H1 (cell line): Measurements from ENCODE around the gene TKFC. TPM values are rescaled to one million over a fixed set of nuclear protein-coding genes. Genes with fewer than 3 reads are reported as not detected.

Source experiments
- CTCF ChIA-PET: fragments of 300-600 bp; sonication (Branson Sonifier 250); formaldehyde crosslinking; loops from one replicate; lab custom pipeline; 2021; ENCODE audit not compliant: partially characterized antibody; lab: Charles Lee
- POLR2A ChIA-PET: fragments of 300-600 bp; sonication (Branson Sonifier 250); formaldehyde crosslinking; loops from one replicate; lab custom pipeline; 2021; ENCODE audit warnings: inconsistent platforms; ENCODE audit not compliant: partially characterized antibody; lab: Charles Lee
- DNase-seq, 2 experiments: peaks; one replicate each; pipeline versions ENCODE4 v3.0.0 to v3.0.0-alpha.2; 2010 to 2022; ENCODE audit warnings: low spot score in 2 of 2, low read depth in 1 of 2, mixed read lengths in 1 of 2
- FAIRE-seq: peaks from 2 replicates; lab custom pipeline; 2011; peaks lifted over from hg19 to GRCh38; lab: Jason Lieb, UNC
- H2AFZ ChIP-seq: 2 replicates; pipeline ENCODE4 v1.8.1; 2012; ENCODE audit warnings: low read length, inconsistent platforms
- H2AK5ac ChIP-seq: 2 replicates; pipeline ENCODE4 v1.6.1; 2013; ENCODE audit warnings: low read depth, low read length
- H2BK120ac ChIP-seq: replicated peaks from 2 replicates; pipeline ENCODE3; 2013; ENCODE audit warnings: low read depth, low read length, inconsistent platforms
- H2BK12ac ChIP-seq: 2 replicates; pipeline ENCODE4 v1.6.1; 2013; ENCODE audit warnings: low read depth, low read length
- H2BK15ac ChIP-seq: 2 replicates; pipeline ENCODE4 v1.6.1; 2013; ENCODE audit warnings: low read length
- H2BK20ac ChIP-seq: 2 replicates; pipeline ENCODE4 v1.6.1; 2013; ENCODE audit warnings: low read length
- H2BK5ac ChIP-seq: 2 replicates; pipeline ENCODE4 v1.6.1; 2013; ENCODE audit warnings: low read depth, low read length
- H3K14ac ChIP-seq: 2 replicates; pipeline ENCODE4 v1.6.1; 2013; ENCODE audit warnings: inconsistent platforms; ENCODE audit not compliant: insufficient read length
- H3K18ac ChIP-seq: 2 replicates; pipeline ENCODE4 v1.6.1; 2013; ENCODE audit warnings: low read length; ENCODE audit errors: extremely low read depth
- H3K23ac ChIP-seq: 2 replicates; pipeline ENCODE4 v1.6.1; 2013; ENCODE audit warnings: inconsistent platforms; ENCODE audit not compliant: insufficient read length
- H3K23me2 ChIP-seq: 2 replicates; pipeline ENCODE4 v1.6.1; 2013; ENCODE audit warnings: low read depth, low read length
- H3K27ac ChIP-seq: 2 replicates; pipeline ENCODE4 v1.6.1; 2011; ENCODE audit warnings: low read depth, low read length, inconsistent platforms
- H3K27me3 ChIP-seq, 4 experiments: replicated peaks in 1 of 4; 1 replicate in 1 of 4; 2 replicates in 3 of 4; pipeline versions ENCODE4 v1.6.1 to v1.8.1; 2011 to 2013; ENCODE audit warnings: low read length in 3 of 4, mild to moderate bottlenecking in 3 of 4, inconsistent platforms in 2 of 4, mixed read lengths in 2 of 4, moderate library complexity in 1 of 4; ENCODE audit not compliant: control insufficient read depth in 3 of 4, insufficient read depth in 3 of 4; ENCODE audit errors: extremely low read depth in 1 of 4
- H3K36me3 ChIP-seq, 4 experiments: 2 replicates each; pipeline versions ENCODE4 v1.6.1 to v1.8.1; 2011 to 2013; ENCODE audit warnings: mild to moderate bottlenecking in 4 of 4, low read length in 3 of 4, moderate library complexity in 2 of 4, control low read depth in 1 of 4, inconsistent platforms in 1 of 4; ENCODE audit not compliant: insufficient read depth in 4 of 4, control insufficient read depth in 2 of 4
- H3K4ac ChIP-seq: replicated peaks from 2 replicates; pipeline ENCODE3; 2013; ENCODE audit warnings: low read length, low read depth, mixed read lengths, inconsistent platforms; ENCODE audit not compliant: insufficient read length
- H3K4me1 ChIP-seq, 4 experiments: replicated peaks in 1 of 4; 1 replicate in 1 of 4; 2 replicates in 3 of 4; pipeline versions ENCODE4 v1.6.1 to v1.8.1; 2011 to 2013; ENCODE audit warnings: low read length in 3 of 4, inconsistent platforms in 2 of 4, mixed read lengths in 1 of 4; ENCODE audit not compliant: insufficient read depth in 4 of 4, control insufficient read depth in 3 of 4
- H3K4me2 ChIP-seq, 2 experiments: 2 replicates each; pipeline versions ENCODE4 v1.6.1 to v1.8.1; 2011 to 2013; ENCODE audit warnings: low read depth in 2 of 2, low read length in 2 of 2, control low read depth in 1 of 2, inconsistent platforms in 1 of 2, mild to moderate bottlenecking in 1 of 2; ENCODE audit not compliant: insufficient read depth in 1 of 2
- H3K4me3 ChIP-seq, 4 experiments: fragments of 200-600, 300-600 bp in 1 of 4; sonication (generic), shearing (Covaris generic), sonication (Bioruptor Twin) in 1 of 4; 2 replicates each; pipeline versions ENCODE4 v1.5.1 to v1.8.1; 2011 to 2016; ENCODE audit warnings: low read length in 4 of 4, low read depth in 3 of 4, control low read depth in 2 of 4, inconsistent platforms in 2 of 4, mild to moderate bottlenecking in 2 of 4, mixed read lengths in 1 of 4, moderate library complexity in 1 of 4; ENCODE audit not compliant: insufficient read depth in 2 of 4; ENCODE audit errors: extremely low read depth in 1 of 4
- H3K56ac ChIP-seq: replicated peaks from 2 replicates; pipeline ENCODE3; 2013; ENCODE audit warnings: low read depth, mild to moderate bottlenecking, mixed read lengths, low read length, inconsistent platforms; ENCODE audit not compliant: insufficient read length
- H3K79me1 ChIP-seq: 2 replicates; pipeline ENCODE4 v1.6.1; 2013; ENCODE audit warnings: low read depth, low read length, control low read depth
- H3K79me2 ChIP-seq, 2 experiments: 2 replicates each; pipeline versions ENCODE4 v1.6.1 to v1.8.1; 2012 to 2013; ENCODE audit warnings: low read length in 2 of 2, mild to moderate bottlenecking in 2 of 2, inconsistent platforms in 1 of 2; ENCODE audit not compliant: insufficient read depth in 2 of 2, control insufficient read depth in 1 of 2
- H3K9ac ChIP-seq, 4 experiments: replicated peaks in 1 of 4; 1 replicate in 1 of 4; 2 replicates in 3 of 4; pipeline versions ENCODE4 v1.6.1 to v1.8.1; 2011 to 2013; ENCODE audit warnings: low read depth in 3 of 4, low read length in 3 of 4, control low read depth in 2 of 4, mild to moderate bottlenecking in 2 of 4, moderate library complexity in 2 of 4, inconsistent platforms in 1 of 4; ENCODE audit errors: extremely low read depth in 1 of 4
- H3K9me3 ChIP-seq, 2 experiments: 2 replicates each; pipeline versions ENCODE4 v1.6.1 to v1.8.1; 2012 to 2013; ENCODE audit warnings: mild to moderate bottlenecking in 2 of 2, moderate library complexity in 2 of 2, control low read depth in 1 of 2, inconsistent platforms in 1 of 2, low read depth in 1 of 2, low read length in 1 of 2, mixed read lengths in 1 of 2; ENCODE audit not compliant: insufficient read depth in 2 of 2
- H4K20me1 ChIP-seq, 2 experiments: replicated peaks in 1 of 2; 2 replicates each; pipeline versions ENCODE3 to v1.8.1; 2011 to 2013; ENCODE audit warnings: inconsistent platforms in 2 of 2, low read length in 2 of 2, mild to moderate bottlenecking in 1 of 2; ENCODE audit not compliant: insufficient read depth in 2 of 2, control insufficient read depth in 1 of 2
- H4K5ac ChIP-seq: 2 replicates; pipeline ENCODE4 v1.6.1; 2013; ENCODE audit warnings: low read length, low read depth, mixed read lengths, inconsistent platforms; ENCODE audit not compliant: insufficient read length
- H4K8ac ChIP-seq: 2 replicates; pipeline ENCODE4 v1.8.0; 2013; ENCODE audit warnings: mild to moderate bottlenecking, moderate library complexity, low read length, inconsistent platforms; ENCODE audit not compliant: insufficient read depth; ENCODE audit errors: extremely low read depth
- H4K91ac ChIP-seq: replicated peaks from 2 replicates; pipeline ENCODE3; 2013; ENCODE audit warnings: low read length, mixed read lengths, inconsistent platforms; ENCODE audit not compliant: insufficient read length
- EZH2 ChIP-seq: fragments of 200-600 bp; sonication (generic); IDR thresholded peaks from 2 replicates; pipeline ENCODE4 v1.7.1; 2012; ENCODE audit warnings: low read depth, mild to moderate bottlenecking, moderate library complexity, low read length, inconsistent platforms; ENCODE audit not compliant: severe bottlenecking
- POLR2A ChIP-seq, 2 experiments: IDR thresholded peaks; 1 replicate in 1 of 2; 2 replicates in 1 of 2; pipeline ENCODE4 v1.6.1; 2011; ENCODE audit warnings: low read depth in 2 of 2, low read length in 2 of 2, mild to moderate bottlenecking in 2 of 2; ENCODE audit errors: control extremely low read depth in 1 of 2
- YY1 ChIP-seq: IDR thresholded peaks from 2 replicates; pipeline ENCODE4 v1.6.1; 2011; ENCODE audit warnings: low read depth, mild to moderate bottlenecking, low read length
- WGBS, 2 experiments: shearing (Covaris generic) in 1 of 2; methylation state at CpG; one replicate each; pipeline versions ENCODE4 v1.1.6 to v1.1.7; 2013 to 2015; ENCODE audit warnings: low lambda C conversion rate in 2 of 2, mixed read lengths in 2 of 2, inconsistent platforms in 1 of 2, low coverage in 1 of 2, missing lambda C conversion rate in 1 of 2; ENCODE audit not compliant: insufficient replicate concordance in 2 of 2, insufficient coverage in 1 of 2, insufficient read length in 1 of 2; ENCODE audit errors: extremely low coverage in 1 of 2, missing lambda C conversion rate in 1 of 2; 5-methylcytosine and 5-hydroxymethylcytosine counted together
- polyA plus RNA-seq, 7 experiments: library from polyadenylated mRNA; depleted of rRNA in 3 of 7; stranded (reverse) in 5 of 7; unstranded in 2 of 7; fragments of >200 nt in 5 of 7; fragments of 200-250 nt in 2 of 7; gene quantifications; 1 replicate in 5 of 7; 2 replicates in 1 of 7; 4 replicates in 1 of 7; pipeline versions ENCODE4 v1.2.1 to v1.2.3, GENCODE V29; 2011 to 2013; ENCODE audit warnings: missing spikeins in 2 of 7, mixed read lengths in 2 of 7
- total RNA-seq: library from RNA; stranded (reverse); fragmentation: NEBNext Ultra II Directional; extraction: Animal tissue kit (Norgen Biotek cat#: 25700); gene quantifications from 2 replicates; pipeline ENCODE4 v1.2.1, GENCODE V29; 2021
- TF ChIP-seq, protein P1 (sequence below), 3 experiments: IDR thresholded peaks; 1 replicate in 2 of 3; 2 replicates in 1 of 3; pipeline versions ENCODE4 v1.5.1 to v1.6.1; 2011; ENCODE audit warnings: low read length in 3 of 3, mild to moderate bottlenecking in 3 of 3, inconsistent platforms in 2 of 3, low read depth in 1 of 3, moderate library complexity in 1 of 3; ENCODE audit not compliant: insufficient read depth in 1 of 3; ENCODE audit errors: control extremely low read depth in 1 of 3

The TKFC gene
- total and polyA plus RNA-seq, 2 of the 8 experiments (the other 6 are each of a cell fraction or from before 2014, with no cell fraction given), result 53.5 to 55.0 TPM

DNA sequence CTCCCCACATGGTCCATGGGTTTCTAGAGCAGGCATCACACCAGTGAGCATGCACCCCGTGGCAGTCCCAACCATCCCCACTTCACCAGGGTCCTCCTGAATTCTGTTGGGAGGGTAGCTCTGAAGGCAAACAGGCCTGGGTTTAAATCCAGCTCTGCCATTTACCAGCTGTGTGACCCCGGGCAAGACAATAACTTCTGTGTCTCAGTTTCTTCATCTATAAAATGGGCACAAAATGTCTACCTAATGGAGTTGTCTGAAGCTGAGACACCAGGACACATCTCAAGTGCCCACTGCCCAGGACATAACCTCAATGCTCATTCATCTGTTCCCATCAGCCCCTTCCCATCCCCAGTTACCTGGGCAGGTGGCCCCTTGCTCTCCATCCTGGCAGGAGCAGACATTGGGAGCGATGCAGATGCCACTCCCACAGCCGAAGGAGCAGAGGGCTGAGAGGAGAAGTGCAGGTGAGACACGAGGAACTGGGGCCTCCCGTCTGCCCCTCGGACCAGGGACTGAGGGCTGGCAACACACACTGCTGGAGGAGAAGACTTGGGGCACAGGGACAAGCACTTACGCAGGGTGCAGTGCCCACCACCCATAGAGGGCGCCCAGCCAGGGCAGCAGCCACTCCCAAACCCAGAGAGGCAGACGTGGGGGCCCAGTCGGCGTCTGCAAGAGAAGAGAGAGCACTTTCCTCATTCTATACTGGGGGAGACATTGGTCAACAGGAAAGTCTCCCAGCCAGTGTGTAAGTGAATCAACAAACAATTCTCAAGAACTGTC lies 41.9 kb upstream of the TKFC start:
- Histone ChIP-seq H3K79me1 (no peaks in the 10 kb centered on the region), H2BK120ac (no peak overlapping the region), H3K14ac (no peak overlapping the region), H3K27ac (no peak overlapping the region), H3K9ac (no peak overlapping the region), H3K18ac (no peak overlapping the region), H3K56ac (no peak overlapping the region), H2BK15ac (no peak overlapping the region), H4K5ac (no peak overlapping the region), H3K4ac (no peak overlapping the region), H3K9me3 (no peaks in the 10 kb centered on the region), H3K4me3 (no peak overlapping the region), H2AK5ac (no peak overlapping the region), H3K4me2 (no peak overlapping the region), H4K91ac (no peak overlapping the region), H2BK5ac (no peak overlapping the region), H3K79me2 (0 out of 4 replicates have a peak, but pooled peaks cover 0 to 3% of the 10 kb centered on the region in 2 experiments), H3K23ac (no peak overlapping the region), H2BK12ac (no peak overlapping the region), H2BK20ac (no peak overlapping the region), H2AFZ (no peak overlapping the region), H4K20me1 (peaks cover 7 to 13% of the 10 kb centered on the region in 2 experiments), H3K27me3 (peaks cover 1 to 12% (median 7%) of the 10 kb centered on the region in 4 experiments; a peak in 6 of 7 replicates), H4K8ac (peak overlapping the region; percentile 22; the same call in 1 of the 2 replicates), H3K36me3 (peaks cover 0 to 2% (median 1%) of the 10 kb centered on the region in 4 experiments; a peak in 3 of 8 replicates), H3K4me1 (peaks cover 2 to 8% (median 5%) of the 10 kb centered on the region in 4 experiments), H3K23me2 (peaks cover 10% of the 10 kb centered on the region; the same call in 1 of the 2 replicates)
- POLR2A ChIA-PET, result interaction anchor here (1.3 to 1.5 kb wide), 2 partner anchors 14 to 17 kb away, joined by 3 to 6 read pairs; no protein-coding TSS in a partner anchor
- DNase-seq, result peak in 1 of 2 experiments; percentile 65
- no peak for FAIRE-seq
- TF ChIP-seq YY1, result no peak
- TF ChIP-seq EZH2, result no peak
- TF ChIP-seq, protein P1, sequence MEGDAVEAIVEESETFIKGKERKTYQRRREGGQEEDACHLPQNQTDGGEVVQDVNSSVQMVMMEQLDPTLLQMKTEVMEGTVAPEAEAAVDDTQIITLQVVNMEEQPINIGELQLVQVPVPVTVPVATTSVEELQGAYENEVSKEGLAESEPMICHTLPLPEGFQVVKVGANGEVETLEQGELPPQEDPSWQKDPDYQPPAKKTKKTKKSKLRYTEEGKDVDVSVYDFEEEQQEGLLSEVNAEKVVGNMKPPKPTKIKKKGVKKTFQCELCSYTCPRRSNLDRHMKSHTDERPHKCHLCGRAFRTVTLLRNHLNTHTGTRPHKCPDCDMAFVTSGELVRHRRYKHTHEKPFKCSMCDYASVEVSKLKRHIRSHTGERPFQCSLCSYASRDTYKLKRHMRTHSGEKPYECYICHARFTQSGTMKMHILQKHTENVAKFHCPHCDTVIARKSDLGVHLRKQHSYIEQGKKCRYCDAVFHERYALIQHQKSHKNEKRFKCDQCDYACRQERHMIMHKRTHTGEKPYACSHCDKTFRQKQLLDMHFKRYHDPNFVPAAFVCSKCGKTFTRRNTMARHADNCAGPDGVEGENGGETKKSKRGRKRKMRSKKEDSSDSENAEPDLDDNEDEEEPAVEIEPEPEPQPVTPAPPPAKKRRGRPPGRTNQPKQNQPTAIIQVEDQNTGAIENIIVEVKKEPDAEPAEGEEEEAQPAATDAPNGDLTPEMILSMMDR (IDR thresholded peaks at IDR 0.05; ENCODE audit: control extremely low read depth in 1 of 3, insufficient read depth in 1 of 3, low read depth in 1 of 3, low read length in 3 of 3), result peak; percentile 19 to 77 (median 65); a peak in 3 of 4 replicates
- TF ChIP-seq POLR2A (IDR thresholded peaks at IDR 0.05; ENCODE audit: control extremely low read depth in 1 of 2, low read depth in 2 of 2, low read length in 2 of 2), result no peak
- 74% methylated on average over 12 of the region's 12 CpGs; no CpG with 5 or more reads in 1 of the 2 experiments for WGBS, 2 experiments
- CTCF ChIA-PET, result interaction anchor here (0.6 to 1.5 kb wide), 9 partner anchors 9 to 385 kb away, joined by 3 to 8 read pairs (median 3); partner anchors contain the start of gene CYB561A3
